ENCODE measurements around the gene EMX2. TPM values are rescaled to one million over a fixed set of nuclear protein-coding genes. Genes with fewer than 3 reads are reported as not detected.
"Not testable (repeated sequence)": the region's sequence is repeated elsewhere in the genome, so short reads cannot be mapped to it uniquely, and the experiment has no call there.

The EMX2 gene
- total RNA-seq, 1 donor from 2014 or later = not detected

- intact Hi-C loops (cut with micrococcal nuclease) = no loop called here
- H3K27me3 Mint-ChIP-seq (ENCODE audit: insufficient read depth) = peaks cover 12% of the 10 kb centered on the region
- H3K27ac Mint-ChIP-seq = no peak overlapping the region
- no peak overlapping the region for H3K4me3 Mint-ChIP-seq
- no peaks in the 10 kb centered on the region for H3K4me1 Mint-ChIP-seq (ENCODE audit: low read depth)
- H3K9me3 Mint-ChIP-seq = no peaks in the 10 kb centered on the region
- H3K36me3 Mint-ChIP-seq (ENCODE audit: low read depth) = no peaks in the 10 kb centered on the region
- no peak for DNase-seq (ENCODE audit: low spot score)
Observed at GRCh38 chr10:117560942-117561341, 18.4 kb downstream of the EMX2 start.

- no peaks in the 10 kb centered on the region for H3K9me3 Mint-ChIP-seq
- H3K4me1 Mint-ChIP-seq (ENCODE audit: low read depth) = no peaks in the 10 kb centered on the region
- DNase-seq (ENCODE audit: low spot score) = no peak
- no peak overlapping the region for H3K4me3 Mint-ChIP-seq
- no peak overlapping the region for H3K27ac Mint-ChIP-seq
- peaks cover 6% of the 10 kb centered on the region for H3K27me3 Mint-ChIP-seq (ENCODE audit: insufficient read depth)
- H3K36me3 Mint-ChIP-seq (ENCODE audit: low read depth) = no peaks in the 10 kb centered on the region
- intact Hi-C loops (cut with micrococcal nuclease) = no loop called here
Observed at GRCh38 chr10:117562220-117562619, 19.7 kb downstream of the EMX2 start.

- no peak overlapping the region for H3K4me3 Mint-ChIP-seq
- H3K9me3 Mint-ChIP-seq = no peaks in the 10 kb centered on the region
- peaks cover 6% of the 10 kb centered on the region for H3K27me3 Mint-ChIP-seq (ENCODE audit: insufficient read depth)
- intact Hi-C loops (cut with micrococcal nuclease) = no loop called here
- DNase-seq (ENCODE audit: low spot score) = no peak
- H3K27ac Mint-ChIP-seq = no peak overlapping the region
- H3K4me1 Mint-ChIP-seq (ENCODE audit: low read depth) = no peaks in the 10 kb centered on the region
- no peaks in the 10 kb centered on the region for H3K36me3 Mint-ChIP-seq (ENCODE audit: low read depth)
Observed at GRCh38 chr10:117562896-117563737, 20.6 kb downstream of the EMX2 start.

- no peak for DNase-seq (ENCODE audit: low spot score)
- intact Hi-C loops (cut with micrococcal nuclease) = no loop called here
- Mint-ChIP-seq H3K36me3 (ENCODE audit: low read depth) (no peaks in the 10 kb centered on the region), H3K27ac (no peak overlapping the region), H3K27me3 (ENCODE audit: insufficient read depth) (peaks cover 2% of the 10 kb centered on the region), H3K9me3 (no peaks in the 10 kb centered on the region), H3K4me3 (no peak overlapping the region), H3K4me1 (ENCODE audit: low read depth) (no peaks in the 10 kb centered on the region)
Observed at GRCh38 chr10:117563780-117564179, 21.2 kb downstream of the EMX2 start.

GRCh38 chr10:117565068-117565467 lies 22.5 kb downstream of the EMX2 start:
- Mint-ChIP-seq H3K27ac (no peak overlapping the region), H3K36me3 (ENCODE audit: low read depth) (no peaks in the 10 kb centered on the region), H3K4me3 (no peak overlapping the region), H3K27me3 (ENCODE audit: insufficient read depth) (peaks cover 2% of the 10 kb centered on the region), H3K9me3 (no peaks in the 10 kb centered on the region), H3K4me1 (ENCODE audit: low read depth) (no peaks in the 10 kb centered on the region)
- DNase-seq (ENCODE audit: low spot score) = no peak
- intact Hi-C loops (cut with micrococcal nuclease) = no loop called here

- no peaks in the 10 kb centered on the region for H3K9me3 Mint-ChIP-seq
- H3K4me1 Mint-ChIP-seq (ENCODE audit: low read depth) = no peaks in the 10 kb centered on the region
- H3K27me3 Mint-ChIP-seq (ENCODE audit: insufficient read depth) = peaks cover 4% of the 10 kb centered on the region
- DNase-seq (ENCODE audit: low spot score) = no peak
- H3K4me3 Mint-ChIP-seq = no peak overlapping the region
- intact Hi-C loops (cut with micrococcal nuclease) = no loop called here
- no peaks in the 10 kb centered on the region for H3K36me3 Mint-ChIP-seq (ENCODE audit: low read depth)
- H3K27ac Mint-ChIP-seq = no peak overlapping the region
Observed at GRCh38 chr10:117568334-117568733, 25.8 kb downstream of the EMX2 start.

GRCh38 chr10:117569610-117570390 lies 27.3 kb downstream of the EMX2 start:
- H3K9me3 Mint-ChIP-seq = no peaks in the 10 kb centered on the region
- no peaks in the 10 kb centered on the region for H3K36me3 Mint-ChIP-seq (ENCODE audit: low read depth)
- intact Hi-C loops (cut with micrococcal nuclease) = no loop called here
- H3K27me3 Mint-ChIP-seq (ENCODE audit: insufficient read depth) = peaks cover 4% of the 10 kb centered on the region
- H3K4me3 Mint-ChIP-seq = no peak overlapping the region
- no peaks in the 10 kb centered on the region for H3K4me1 Mint-ChIP-seq (ENCODE audit: low read depth)
- DNase-seq (ENCODE audit: low spot score) = no peak
- no peak overlapping the region for H3K27ac Mint-ChIP-seq

- no peak overlapping the region for H3K27ac Mint-ChIP-seq
- no peaks in the 10 kb centered on the region for H3K4me1 Mint-ChIP-seq (ENCODE audit: low read depth)
- intact Hi-C loops (cut with micrococcal nuclease) = no loop called here
- DNase-seq (ENCODE audit: low spot score) = no peak
- peaks cover 2% of the 10 kb centered on the region for H3K27me3 Mint-ChIP-seq (ENCODE audit: insufficient read depth)
- H3K9me3 Mint-ChIP-seq = no peaks in the 10 kb centered on the region
- H3K4me3 Mint-ChIP-seq = no peak overlapping the region
- no peaks in the 10 kb centered on the region for H3K36me3 Mint-ChIP-seq (ENCODE audit: low read depth)
Observed at GRCh38 chr10:117570880-117571279, 28.3 kb downstream of the EMX2 start.

GRCh38 chr10:117574498-117575146 lies 32.1 kb downstream of the EMX2 start:
- H3K4me1 Mint-ChIP-seq (ENCODE audit: low read depth) = no peaks in the 10 kb centered on the region
- peaks cover 2% of the 10 kb centered on the region for H3K27me3 Mint-ChIP-seq (ENCODE audit: insufficient read depth)
- no peak for DNase-seq (ENCODE audit: low spot score)
- no peak overlapping the region for H3K4me3 Mint-ChIP-seq
- H3K9me3 Mint-ChIP-seq = no peaks in the 10 kb centered on the region
- H3K36me3 Mint-ChIP-seq (ENCODE audit: low read depth) = no peaks in the 10 kb centered on the region
- H3K27ac Mint-ChIP-seq = no peak overlapping the region
- intact Hi-C loops (cut with micrococcal nuclease) = no loop called here

- Mint-ChIP-seq H3K4me3 (no peak overlapping the region), H3K27ac (peak overlapping the region; percentile 45), H3K27me3 (ENCODE audit: insufficient read depth) (peaks cover 2% of the 10 kb centered on the region), H3K36me3 (ENCODE audit: low read depth) (no peaks in the 10 kb centered on the region), H3K9me3 (no peaks in the 10 kb centered on the region), H3K4me1 (ENCODE audit: low read depth) (no peaks in the 10 kb centered on the region)
- no peak for DNase-seq (ENCODE audit: low spot score)
- intact Hi-C loops (cut with micrococcal nuclease) = no loop called here
Observed at GRCh38 chr10:117578490-117578889, 35.9 kb downstream of the EMX2 start.

GRCh38 chr10:117578999-117579590 lies 36.5 kb downstream of the EMX2 start:
- no peaks in the 10 kb centered on the region for H3K36me3 Mint-ChIP-seq (ENCODE audit: low read depth)
- no peak for DNase-seq (ENCODE audit: low spot score)
- H3K9me3 Mint-ChIP-seq = no peaks in the 10 kb centered on the region
- H3K4me1 Mint-ChIP-seq (ENCODE audit: low read depth) = no peaks in the 10 kb centered on the region
- peaks cover 2% of the 10 kb centered on the region for H3K27me3 Mint-ChIP-seq (ENCODE audit: insufficient read depth)
- no peak overlapping the region for H3K4me3 Mint-ChIP-seq
- H3K27ac Mint-ChIP-seq = no peak overlapping the region
- intact Hi-C loops (cut with micrococcal nuclease) = no loop called here

GRCh38 chr10:117581961-117582360 lies 39.4 kb downstream of the EMX2 start:
- H3K27me3 Mint-ChIP-seq (ENCODE audit: insufficient read depth) = peaks cover 2% of the 10 kb centered on the region
- intact Hi-C loops (cut with micrococcal nuclease) = no loop called here
- H3K36me3 Mint-ChIP-seq (ENCODE audit: low read depth) = no peaks in the 10 kb centered on the region
- H3K27ac Mint-ChIP-seq = no peak overlapping the region
- no peaks in the 10 kb centered on the region for H3K4me1 Mint-ChIP-seq (ENCODE audit: low read depth)
- no peak overlapping the region for H3K4me3 Mint-ChIP-seq
- DNase-seq (ENCODE audit: low spot score) = no peak
- H3K9me3 Mint-ChIP-seq = no peaks in the 10 kb centered on the region

GRCh38 chr10:117584831-117585230 lies 42.3 kb downstream of the EMX2 start:
- H3K36me3 Mint-ChIP-seq (ENCODE audit: low read depth); DNase-seq (ENCODE audit: low spot score); intact Hi-C loops (cut with micrococcal nuclease); H3K27ac Mint-ChIP-seq; H3K9me3 Mint-ChIP-seq; H3K4me1 Mint-ChIP-seq (ENCODE audit: low read depth); H3K27me3 Mint-ChIP-seq (ENCODE audit: insufficient read depth); H3K4me3 Mint-ChIP-seq: not testable (repeated sequence)

Measured in activated T-helper 1 cell treated with anti-CD3 and anti-CD28 coated beads, Interleukin-12 subunit alpha, Interleukin-12 subunit beta, Interleukin-2, Interleukin-4 antibody, amounts not matched to agents 30 ng/mL and 10 ng/mL and 1 ng/mL, durations not matched to agents 14 hours and 24 hours and 36 hours (primary cell).